ENCODE data around the gene AEBP1.
"Not testable (repeated sequence)": the region's sequence is repeated elsewhere in the genome, so short reads cannot be mapped to it uniquely, and the experiment has no call there.

AEBP1 gene

DNA sequence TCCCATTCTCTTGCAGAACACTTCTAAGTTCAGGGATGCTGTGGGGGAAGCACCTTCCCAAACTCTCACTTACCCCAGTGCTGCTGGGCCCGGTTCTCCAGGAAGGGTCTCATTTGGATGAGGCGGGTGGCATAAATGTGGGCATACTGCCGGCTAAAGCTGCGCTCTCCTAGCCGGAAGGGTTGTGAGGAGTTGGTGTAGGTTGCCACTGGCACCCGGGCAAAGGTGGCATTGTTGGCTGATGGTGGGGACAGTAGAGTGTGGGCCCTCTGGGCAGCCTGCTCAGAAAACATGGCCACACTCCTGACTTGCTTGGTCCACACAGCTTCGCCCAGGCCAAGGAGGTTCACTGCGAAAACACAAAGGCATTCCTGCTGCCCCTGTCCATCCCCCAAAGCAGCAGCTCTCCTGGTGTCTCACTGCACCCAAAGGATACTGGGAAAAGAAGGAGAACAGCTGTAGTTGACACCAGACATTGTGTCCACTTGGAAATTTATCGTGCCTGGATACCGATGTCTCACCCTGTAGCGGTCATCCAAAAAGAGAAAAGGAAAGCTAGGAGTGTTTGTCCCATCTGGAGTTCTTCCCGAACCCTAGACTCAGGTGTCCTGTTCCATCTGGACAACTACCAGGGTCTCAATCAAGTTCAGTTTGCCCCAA, 17.7 kb downstream of the AEBP1 start:
- no peak for DNase-seq

DNA sequence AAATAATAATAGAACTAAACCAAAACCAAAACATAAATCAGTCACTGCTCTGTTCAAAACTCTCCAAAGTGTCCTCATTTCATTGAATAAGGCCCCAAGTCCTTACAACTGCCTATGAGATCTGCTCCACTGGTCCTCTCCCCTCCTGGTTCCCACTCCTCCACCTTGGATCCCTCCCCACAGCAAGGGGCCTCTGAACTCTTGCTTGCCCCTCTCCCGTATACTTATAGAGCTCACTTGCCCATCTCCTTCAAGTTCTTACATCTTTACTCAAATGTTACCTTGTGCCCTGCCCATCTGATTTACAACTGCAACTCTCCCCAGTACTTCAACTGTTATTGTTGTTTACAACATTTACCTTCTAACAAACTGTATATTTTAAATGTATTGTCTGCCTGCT, 18.4 kb downstream of the AEBP1 start:
- DNase-seq, result no peak

DNA sequence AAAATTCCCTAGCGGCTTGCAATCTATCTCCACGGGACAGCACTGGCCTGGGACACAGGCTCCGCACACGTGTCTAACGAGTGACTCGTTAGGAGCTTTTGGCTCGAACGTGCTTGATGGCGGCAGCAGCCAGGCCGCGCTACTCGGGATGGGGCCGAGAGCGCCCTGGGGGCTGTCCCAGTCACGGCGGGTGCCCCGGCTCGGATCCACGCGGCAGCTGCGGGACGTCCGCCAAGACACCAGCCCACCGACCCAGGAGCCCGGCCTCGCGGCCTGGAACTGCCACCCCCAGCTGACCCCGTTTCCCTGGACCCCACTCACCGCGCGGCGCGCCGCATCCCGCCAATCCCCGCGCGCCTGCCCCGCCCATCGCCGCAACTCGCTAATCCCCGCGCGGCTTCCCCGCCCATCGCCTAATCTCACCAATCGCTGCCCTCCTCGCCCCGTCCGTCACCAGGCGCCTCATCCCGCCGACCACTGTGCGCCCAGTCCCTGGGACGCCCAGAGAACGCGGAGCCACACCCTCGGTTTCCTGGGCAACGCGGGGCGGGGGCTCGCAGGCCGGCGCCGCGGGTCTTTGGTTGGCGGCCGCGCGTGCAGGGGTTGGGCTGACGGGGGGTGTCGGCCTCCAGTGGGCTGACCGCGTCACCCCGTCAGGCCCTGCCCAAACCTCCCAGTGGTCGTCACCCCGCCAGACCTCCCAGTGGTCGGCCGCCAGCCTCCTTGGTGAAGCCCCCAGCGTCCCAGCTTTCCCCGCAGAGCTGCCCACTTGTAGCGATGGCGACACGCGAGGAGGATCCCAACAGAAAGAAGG, 19.3 kb downstream of the AEBP1 start, which contains the start of gene POLD2:
TSS of gene POLD2 (minus strand) at position 359 of the 814 bp plus-strand sequence. CDS start 1,495 bp downstream, outside the sequence.
- peak; percentile 96 for DNase-seq

DNA sequence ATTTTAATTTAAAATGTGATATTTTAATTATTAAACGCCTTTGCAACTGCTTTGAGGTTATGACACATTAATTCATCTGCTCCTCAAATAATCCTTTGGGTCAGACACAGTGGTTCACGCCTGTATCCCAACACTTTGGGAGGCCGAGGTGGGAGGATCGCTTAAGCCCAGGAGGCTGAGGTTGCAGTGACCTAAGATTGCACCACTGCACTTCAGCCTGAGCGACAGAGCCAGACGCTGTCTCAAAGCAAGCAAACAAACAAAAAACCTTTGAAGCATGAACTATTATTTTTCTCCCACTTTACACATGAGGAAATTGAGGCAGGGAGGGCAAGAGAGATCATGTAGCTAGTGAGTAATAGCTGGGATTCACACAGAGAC, 20.7 kb downstream of the AEBP1 start:
- no peak for DNase-seq

DNA sequence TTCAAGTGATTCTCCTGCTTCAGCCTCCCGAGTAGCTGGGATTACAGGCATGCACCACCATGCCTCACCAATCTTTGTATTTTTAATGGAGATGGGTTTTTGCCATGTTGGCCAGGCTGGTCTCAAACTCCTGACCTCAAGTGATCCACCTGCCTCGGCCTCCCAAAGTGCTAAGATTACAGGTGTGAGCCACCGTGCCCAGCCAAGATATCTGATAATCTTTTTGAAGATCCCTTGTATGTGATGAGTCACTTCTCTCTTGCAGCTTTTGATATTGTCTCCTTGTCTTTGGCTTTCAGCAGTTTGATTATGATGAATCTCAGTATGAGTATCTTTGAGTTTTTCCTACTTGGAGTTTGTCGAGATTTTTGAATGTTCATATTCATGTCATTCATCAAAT, 22.4 kb downstream of the AEBP1 start:
- not testable (repeated sequence) for DNase-seq

DNA sequence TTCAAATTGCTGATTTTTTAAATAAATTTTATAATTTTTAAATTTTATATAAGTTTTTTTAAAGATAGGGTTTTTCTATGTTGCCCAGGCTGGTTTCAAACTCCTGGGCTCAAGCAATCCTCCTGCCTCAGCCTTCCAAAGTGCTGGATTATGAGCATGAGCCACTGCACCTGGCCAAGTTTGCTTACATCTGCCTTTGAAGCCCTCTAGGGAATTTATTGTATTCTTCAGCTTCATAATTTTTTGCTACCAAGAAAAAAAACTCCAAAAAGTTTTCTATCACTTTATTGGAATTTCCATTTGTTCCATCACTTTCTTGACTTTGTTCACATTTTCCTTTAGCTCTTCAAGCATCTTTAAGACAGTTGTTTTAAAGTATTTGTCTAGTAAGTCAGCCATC, 23.0 kb downstream of the AEBP1 start:
- no peak for DNase-seq

DNA sequence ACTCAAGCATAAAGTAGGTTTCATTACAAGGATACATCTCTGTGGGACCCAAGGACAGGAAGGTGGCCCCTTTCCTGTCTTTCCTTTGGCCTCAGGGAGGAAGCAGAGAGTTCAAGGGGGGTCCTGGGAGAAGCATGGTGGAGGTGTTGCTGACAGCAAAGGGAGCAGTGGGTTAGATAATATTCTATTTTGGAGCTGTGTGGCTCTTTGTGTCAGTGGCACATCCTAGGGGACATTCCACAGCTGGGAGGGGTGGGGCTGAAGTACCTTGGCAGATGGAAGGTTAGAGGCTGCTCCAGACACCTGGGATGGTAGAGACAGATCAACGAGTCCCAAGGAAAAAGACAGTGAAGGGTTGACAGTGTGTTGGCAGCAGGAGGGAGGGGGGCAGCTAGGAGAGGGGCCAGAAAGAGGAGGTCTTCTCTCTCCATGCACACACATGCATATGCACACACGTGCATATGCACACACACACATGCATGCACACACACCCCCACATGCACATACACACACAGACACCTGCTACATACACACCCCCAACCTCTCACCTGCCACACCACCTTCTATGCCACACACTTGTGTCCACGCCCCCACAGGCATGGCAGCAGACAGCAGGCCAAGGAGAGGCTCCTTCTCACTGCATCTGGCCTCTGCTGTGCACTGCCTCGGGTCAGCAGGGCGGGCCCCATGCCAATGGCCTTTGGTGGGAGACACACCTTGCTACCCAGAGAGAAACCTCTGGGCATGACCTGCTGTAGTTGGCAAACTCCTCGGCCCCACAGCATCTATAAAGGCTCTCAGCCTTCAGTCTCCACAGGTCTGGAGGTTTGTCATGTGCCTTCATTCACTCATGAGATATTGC, 24.8 kb downstream of the AEBP1 start:
- no peak for DNase-seq

DNA sequence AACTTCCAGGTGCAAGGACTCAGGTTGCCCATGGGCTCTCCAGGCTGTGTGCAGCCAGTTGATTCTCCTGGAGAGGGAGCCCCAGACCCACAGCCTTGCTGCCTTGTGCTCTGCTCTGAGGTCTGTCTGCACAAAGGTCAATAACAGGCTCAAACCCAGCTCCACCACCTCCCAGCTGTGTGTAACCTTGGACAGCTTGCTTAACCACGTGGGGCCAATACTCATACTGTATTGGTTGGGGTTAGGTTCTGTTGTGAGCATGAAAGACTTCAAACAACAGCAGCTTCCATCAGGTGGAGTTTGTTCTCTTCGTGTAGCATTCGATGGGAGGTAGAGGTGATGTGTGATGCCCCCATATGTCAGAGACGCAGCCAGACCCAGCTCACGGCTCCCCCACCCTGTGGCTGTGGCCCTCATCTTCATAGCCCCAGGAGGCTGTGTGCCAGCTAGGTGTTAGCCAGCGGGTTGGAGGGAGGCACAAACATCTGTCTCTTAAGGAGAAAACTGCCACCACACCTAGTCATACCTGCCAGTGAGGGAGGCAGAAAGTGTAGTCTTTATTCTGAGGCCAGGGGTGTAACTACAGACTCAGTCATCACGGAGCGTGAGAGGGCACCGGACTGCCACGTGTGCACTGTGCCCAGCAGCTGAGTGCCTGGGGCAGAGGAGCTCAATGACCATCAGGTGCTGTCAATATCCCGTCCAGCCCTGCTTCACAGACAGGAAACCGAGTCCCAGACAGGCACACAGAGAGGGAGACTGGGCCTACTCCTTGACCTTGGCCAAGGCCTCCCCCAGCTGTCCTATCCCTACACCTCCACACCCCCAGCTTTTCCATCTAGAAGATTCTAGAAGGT, 27.3 kb downstream of the AEBP1 start:
- DNase-seq, result no peak

DNA sequence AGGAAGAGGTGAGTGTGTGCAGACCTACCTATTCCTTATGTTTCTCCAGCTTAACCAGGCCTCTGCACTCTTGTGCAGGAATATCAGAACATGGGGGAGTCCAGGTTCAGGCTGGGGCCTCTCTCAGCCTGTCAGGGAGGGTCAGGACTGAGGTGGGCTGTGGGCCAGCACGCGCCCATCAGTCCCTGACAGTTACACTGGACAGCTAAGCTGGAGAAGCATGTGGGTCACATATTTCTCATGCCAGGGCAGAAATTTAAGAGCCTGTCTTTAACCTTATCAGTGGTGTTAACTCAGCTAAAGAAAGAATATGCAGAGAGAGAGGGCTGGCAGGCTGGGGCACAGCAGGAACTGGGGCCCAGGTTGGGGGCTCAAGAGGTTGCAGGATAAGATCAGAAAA, 27.9 kb downstream of the AEBP1 start:
- DNase-seq, result no peak

DNA sequence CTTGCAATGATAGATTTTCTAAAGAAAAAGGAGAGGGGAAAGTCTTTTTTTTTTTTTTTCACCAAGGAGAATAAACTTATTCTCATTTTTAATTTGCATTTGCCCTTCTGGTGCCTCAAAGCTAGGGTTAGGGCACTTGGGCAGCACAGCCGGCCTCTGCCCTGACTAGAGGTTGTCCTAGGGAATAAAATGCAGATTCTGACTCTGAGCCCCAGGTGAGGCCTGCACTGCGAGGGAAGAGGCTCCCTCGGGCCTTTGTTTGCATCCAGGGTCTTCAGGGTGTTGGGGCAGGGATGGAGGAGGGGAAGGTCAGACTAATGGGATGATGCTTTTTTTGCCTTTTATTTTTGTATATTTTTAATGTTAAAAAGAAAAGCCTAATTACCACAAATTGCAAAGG, 29.1 kb downstream of the AEBP1 start:
- no peak for DNase-seq

DNA sequence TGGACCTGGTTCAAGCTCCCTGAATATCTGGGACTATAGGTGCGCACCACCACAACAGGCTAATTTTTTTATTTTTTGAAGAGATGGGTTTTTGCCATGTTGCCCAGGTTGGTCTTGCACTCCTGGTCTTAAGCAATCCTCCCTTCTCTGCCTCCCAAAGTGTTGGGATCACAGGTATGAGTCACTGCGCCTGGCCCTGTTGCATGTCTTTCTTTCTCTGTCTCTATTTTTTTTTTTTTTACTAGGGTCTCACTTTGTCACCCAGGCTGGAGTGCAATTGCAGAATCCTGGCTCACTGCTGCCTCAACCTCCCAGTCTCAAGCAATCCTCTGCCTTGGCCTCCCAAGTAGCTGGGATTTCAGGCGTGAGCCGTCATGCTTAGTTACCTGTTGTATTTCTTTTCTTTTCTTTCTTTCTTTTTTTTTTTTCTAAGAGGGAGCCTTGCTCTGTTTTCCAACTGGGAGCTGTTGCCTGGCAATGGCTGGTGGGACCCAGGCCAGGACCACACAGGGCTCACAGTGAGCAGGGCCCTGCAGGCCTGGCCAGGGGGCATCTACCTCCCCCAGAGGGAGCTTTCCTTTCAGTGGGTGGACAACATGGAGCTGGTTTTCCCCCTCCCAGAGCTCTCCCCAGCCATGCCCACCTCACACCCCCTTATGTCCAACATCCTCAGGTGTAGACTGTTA, 30.9 kb downstream of the AEBP1 start:
- no peak for DNase-seq

DNA sequence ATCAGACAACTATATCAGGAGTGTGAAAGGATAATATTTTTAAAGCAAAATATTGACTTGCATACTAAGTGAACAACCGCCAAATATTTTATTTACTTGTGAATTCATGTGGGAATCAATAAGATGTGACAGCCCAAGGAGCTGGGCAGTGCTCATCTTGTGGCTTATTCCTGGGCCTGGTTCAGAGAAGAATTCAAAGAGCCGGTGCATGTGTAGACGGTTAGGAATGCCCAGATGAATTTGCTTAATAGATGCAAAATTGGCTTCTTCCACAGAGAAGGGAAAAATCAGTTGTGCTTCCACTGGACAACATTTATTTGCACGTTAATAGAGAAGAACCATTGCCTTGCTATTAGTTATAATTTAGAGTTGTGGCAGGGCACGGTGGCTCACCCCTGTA, 32.6 kb downstream of the AEBP1 start:
- DNase-seq, result no peak

DNA sequence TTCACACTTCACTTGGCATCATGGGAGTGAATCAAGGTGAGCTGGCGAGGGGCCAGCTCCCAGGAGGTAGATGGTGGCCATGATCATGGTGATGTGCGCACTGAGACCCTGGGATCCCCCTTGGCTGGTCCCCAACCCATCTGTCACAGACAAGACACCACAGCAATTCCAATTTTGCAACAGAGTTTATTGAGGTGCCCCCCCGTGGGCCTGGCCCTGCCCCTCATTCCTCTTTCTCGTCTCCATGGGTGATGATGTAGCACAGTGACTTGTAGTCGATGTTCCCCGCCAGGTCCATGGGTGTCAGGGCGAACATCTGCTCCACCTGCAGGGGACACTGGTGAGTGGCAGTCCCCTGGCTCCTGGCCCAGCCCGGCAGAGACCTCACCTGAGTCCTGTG, 34.6 kb downstream of the AEBP1 start:
- no peak for DNase-seq

DNA sequence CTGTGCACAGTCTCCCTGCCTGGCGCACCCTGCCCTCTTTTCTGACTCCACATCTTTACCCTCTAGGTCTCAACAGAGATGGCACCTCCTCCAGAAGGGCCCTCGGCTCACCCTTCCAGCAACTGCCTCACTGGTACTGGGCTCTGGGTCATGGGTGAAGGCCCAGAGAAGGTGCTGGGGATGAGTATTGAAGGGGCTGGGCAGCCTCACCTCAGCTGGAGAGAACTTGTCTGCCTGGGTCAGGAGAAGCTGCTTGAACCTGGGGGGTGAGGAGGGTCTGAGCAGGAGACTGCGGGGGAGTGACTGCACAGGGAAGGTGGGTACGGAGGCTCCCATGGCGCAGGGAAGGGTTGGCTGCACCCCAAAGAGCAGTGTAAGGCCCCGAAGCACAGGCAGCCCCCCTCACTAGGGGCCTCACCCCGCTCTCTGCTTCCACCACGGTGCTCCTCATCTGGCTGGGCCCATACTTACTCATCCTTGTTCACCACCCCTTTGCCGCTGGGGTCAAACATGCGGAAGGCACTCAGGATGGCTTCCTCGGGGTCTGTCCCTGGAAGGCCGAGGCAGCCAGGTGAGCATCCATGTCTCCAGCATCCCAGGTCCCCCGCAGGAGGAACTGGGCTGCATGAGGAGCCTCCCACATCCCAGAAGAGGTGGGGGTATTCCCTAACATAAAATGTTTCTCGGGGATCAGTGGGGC, 35.3 kb downstream of the AEBP1 start:
- no peak for DNase-seq

DNA sequence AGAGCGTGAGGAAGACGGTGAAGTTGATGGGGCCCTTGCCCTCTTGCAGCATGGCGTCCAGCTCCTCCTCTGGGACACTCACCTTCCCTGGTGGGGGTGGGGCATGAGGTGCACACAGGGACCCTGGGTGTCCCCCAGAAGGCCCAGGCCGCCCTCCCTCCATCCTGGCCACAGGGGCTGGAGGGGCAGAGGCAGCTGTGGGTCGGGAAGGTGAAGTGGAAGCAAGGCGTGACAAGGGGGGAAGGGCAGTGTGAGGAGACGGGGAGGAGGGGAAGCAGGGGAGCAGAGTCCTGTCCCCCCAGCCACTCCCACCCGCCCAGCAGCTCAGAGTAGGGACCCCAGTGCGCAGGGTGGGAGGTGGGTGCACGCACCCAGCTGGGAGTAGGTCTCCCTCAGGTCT, 36.2 kb downstream of the AEBP1 start:
- no peak for DNase-seq

DNA sequence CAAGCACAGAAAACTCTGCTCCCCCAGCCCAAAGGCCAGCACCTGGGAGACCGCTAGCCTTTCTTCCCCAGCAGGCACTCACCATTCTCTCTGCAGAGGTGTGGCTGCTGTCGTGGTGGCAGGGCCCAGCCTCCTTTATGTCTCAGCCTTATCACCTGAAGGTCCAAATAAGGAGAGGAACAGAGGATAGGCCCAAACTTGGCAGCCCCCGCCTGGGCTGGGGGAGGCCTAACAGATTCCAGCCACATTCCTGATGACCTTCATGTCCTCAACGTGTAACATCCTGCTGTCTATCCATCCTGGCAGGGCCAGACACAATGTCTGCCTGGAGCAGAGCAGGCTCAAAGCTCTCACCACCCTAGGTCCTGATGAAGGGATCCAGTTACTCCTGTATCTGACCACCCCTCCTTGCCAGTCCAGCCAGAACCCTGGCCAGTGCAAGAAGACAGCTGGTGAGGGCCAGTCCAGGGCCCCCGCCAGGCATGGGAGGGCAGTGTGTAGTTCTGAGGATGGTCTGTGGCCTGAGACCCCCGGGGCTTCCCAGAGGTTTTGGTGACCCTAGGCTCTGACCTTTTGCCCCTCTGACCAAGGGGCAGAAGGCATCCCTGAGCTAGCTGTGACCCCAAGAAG, 37.2 kb downstream of the AEBP1 start, which contains the start of gene MYL7:
TSS of gene MYL7 (minus strand) at position 112 of the 630 bp plus-strand sequence. CDS start at position 85, 27 bp downstream.
- no peak for DNase-seq

DNA sequence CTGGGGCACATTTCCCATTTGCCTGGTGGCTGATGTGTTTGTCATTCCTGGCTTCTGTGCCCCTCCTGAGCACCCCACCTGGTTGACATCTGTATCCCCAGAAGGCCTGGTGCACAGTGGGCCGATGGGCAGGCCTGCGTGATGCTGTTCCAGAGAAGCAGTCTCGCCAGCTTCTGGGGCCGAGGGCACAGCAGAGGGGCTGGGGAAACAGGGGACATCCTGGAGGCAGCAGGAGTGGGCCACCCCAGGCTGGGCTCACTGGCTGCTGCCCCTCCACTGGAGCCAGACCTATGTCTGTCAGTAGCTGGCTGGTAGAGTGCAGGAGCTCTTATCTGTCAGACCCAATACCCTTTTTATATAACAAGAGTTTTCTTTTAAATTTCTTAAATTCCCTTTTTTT, 37.9 kb downstream of the AEBP1 start:
- DNase-seq, result no peak

DNA sequence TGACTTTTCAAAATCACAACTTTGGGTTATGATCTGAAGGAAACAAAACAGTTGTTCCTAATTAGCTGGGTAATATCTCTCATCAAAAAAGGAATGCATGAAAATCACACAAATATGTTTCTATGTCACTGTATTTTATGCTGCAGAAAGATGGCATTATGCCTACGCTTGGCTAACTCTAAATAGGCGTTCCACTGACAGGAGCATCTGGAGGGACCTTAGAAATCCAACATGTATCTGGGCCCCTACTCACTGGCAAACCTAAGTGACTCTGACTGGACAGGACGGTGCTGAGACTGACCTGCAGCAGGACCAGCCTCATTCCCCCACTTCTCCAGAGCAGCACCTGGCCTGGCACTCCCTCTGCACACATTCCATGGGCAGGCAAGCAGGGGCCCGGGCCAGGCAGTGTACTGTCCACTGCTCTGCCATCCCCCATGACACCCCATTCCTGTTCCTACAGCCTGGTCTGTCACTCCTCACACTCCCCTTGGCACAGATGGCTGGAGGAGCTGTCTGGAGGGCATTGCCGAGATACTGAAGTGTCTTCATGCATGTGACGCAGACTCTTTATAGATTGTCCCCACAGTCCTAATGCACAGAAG, 39.6 kb downstream of the AEBP1 start:
- no peak for DNase-seq

DNA sequence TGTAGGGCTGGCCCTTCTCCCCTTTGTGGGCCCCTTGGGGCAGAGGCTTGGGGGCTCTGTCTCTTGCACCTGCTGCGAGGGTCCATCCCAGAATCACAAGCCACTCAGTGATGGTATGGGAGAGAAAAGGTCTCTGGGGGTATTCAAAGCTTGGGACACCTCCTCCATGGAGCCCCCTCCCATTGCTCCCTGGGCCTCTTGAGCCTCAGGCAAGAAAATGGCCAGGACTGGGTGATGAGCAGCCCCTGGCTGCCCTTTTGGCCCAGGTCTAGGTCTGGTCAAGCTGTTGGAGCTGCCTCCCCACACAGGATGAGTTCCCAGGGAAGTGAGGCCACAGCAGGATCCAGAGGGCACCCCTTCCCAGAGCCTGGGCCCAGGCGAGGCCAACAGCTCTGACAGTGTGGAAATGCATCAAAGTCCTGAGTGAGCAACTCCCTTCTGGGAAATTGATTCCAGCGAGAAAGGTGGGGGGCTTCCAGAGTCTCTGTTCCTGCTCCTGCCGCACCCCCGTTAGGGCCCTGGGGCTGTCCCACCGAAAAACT, 40.4 kb downstream of the AEBP1 start:
- no peak for DNase-seq

DNA sequence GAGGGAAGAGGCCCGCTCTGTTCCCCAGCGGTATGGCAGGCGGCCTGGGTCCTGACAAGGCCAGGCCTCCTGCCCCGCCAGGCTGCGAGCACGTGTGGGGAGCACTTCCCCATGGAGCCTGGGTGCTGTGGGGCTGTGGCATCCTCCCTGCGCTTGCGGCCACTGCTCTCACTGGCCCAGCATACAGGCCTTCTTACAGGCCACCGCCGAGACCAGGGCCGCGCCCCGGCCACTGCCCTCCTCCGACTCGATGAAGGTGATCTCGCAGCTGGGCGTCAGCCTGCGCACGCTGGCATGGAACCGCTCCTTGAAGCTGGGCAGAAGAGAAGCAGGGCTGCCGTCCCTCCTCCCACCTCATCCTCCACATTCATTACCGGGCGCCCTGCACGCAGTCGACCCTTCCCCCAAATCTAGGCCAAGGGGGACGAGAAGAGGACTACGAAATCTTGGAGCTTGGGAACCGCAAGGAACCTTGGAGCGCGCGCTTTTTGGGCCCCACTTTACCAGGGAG, 40.9 kb downstream of the AEBP1 start:
- no peak for DNase-seq

All from inflammatory macrophage treated with lipopolysaccharide for 4 hours (primary cell).